ENCODE measurements around the gene CMYA5. TPM values are rescaled to one million over a fixed set of nuclear protein-coding genes. Genes with fewer than 3 reads are reported as not detected.

Gene CMYA5
- polyA plus RNA-seq, 1 experiment, result 0.89 TPM

- ChIA-PET POLR2A (no interaction called here), CTCF (interaction anchor here (0.6 to 1.6 kb wide), 2 partner anchors 10 to 72 kb away, joined by 3 to 8 read pairs; no protein-coding TSS in a partner anchor)
- peaks cover 5% of the 10 kb centered on the region for H3K27me3 ChIP-seq (ENCODE audit: control insufficient read depth, insufficient read depth, low read length)
- no peaks in the 10 kb centered on the region; the same call in 1 of the 2 replicates for H3K9me3 ChIP-seq (ENCODE audit: control insufficient read depth, insufficient read depth, low read length)
- H3K27ac ChIP-seq (ENCODE audit: low read depth, low read length), result no peak overlapping the region
- TF ChIP-seq CTCF (IDR thresholded peaks at IDR 0.05; ENCODE audit: low read depth, low read length), result no peak
- no peak for DNase-seq (ENCODE audit: low read depth, low spot score)
- H3K4me3 ChIP-seq (ENCODE audit: low read depth, low read length), result no peak overlapping the region
These were observed 157.9 kb downstream of the CMYA5 start for GRCh38 chr5:79847561-79847960.

GRCh38 chr5:79849061-79849460 is 159.4 kb downstream of the CMYA5 start:
- POLR2A ChIA-PET, result no interaction called here
- no peak overlapping the region for H3K27ac ChIP-seq (ENCODE audit: low read depth, low read length)

More at GRCh38 chr5:79849061-79849460, 159.4 kb downstream of the CMYA5 start:
- TF ChIP-seq CTCF (IDR thresholded peaks at IDR 0.05; ENCODE audit: low read depth, low read length), result no peak
- Histone ChIP-seq H3K27me3 (ENCODE audit: control insufficient read depth, insufficient read depth, low read length) (peaks cover 7% of the 10 kb centered on the region), H3K9me3 (ENCODE audit: control insufficient read depth, insufficient read depth, low read length) (no peaks in the 10 kb centered on the region; the same call in 1 of the 2 replicates), H3K4me3 (ENCODE audit: low read depth, low read length) (no peak overlapping the region)
- CTCF ChIA-PET, result no interaction called here
- DNase-seq (ENCODE audit: low read depth, low spot score), result no peak

Small RNAs within 50 kb of the gene (small RNA-seq; reads per million reads assigned to genes)
- not detected for gene AC008496.1 (ENCODE audit: insufficient read length, low read depth)

Other genes with a start within 250 kb of the CMYA5 start
- gene HOMER1, start 175.7 kb upstream of the CMYA5 start, polyA plus RNA-seq (2011; rRNA removed), result 4.4 and 5.1 TPM in 2 replicates
- 36.3 and 48.6 TPM in 2 replicates for gene TENT2, start 77.4 kb upstream of the CMYA5 start, polyA plus RNA-seq (2011; rRNA removed)

All from AG04450 (cell line).